Calu3 (cell line): ENCODE data around the gene PRF1. TPM values are rescaled to one million over a fixed set of nuclear protein-coding genes. Genes with fewer than 3 reads are reported as not detected.

Experiments used
- BruUV-seq: library from RNA; stranded (reverse); fragments of 400-500 nt; replicated peaks from 2 replicates; lab custom pipeline; 2021; lab: Mats Ljungman, UMichigan
- CTCF ChIA-PET: fragments of 300-600 bp; sonication (Branson Sonifier 250); formaldehyde crosslinking; loops from one replicate; lab custom pipeline; 2022; ENCODE audit warnings: antibody characterized with exemption; lab: Charles Lee
- DNase-seq: peaks from one replicate; pipeline ENCODE4 v3.0.0; 2022
- H3K27ac Mint-ChIP-seq: one replicate; pipeline ENCODE4 v1.8.0; 2022; ENCODE audit warnings: mixed read lengths; ENCODE audit not compliant: unreplicated experiment
- H3K27me3 Mint-ChIP-seq: one replicate; pipeline ENCODE4 v1.8.0; 2022; ENCODE audit warnings: mixed read lengths; ENCODE audit not compliant: unreplicated experiment
- H3K36me3 Mint-ChIP-seq: one replicate; pipeline ENCODE4 v1.8.0; 2022; ENCODE audit warnings: mild to moderate bottlenecking, moderate library complexity, mixed read lengths; ENCODE audit not compliant: insufficient read depth, unreplicated experiment
- H3K4me1 Mint-ChIP-seq: one replicate; pipeline ENCODE4 v1.8.0; 2022; ENCODE audit warnings: mild to moderate bottlenecking, low read depth, mixed read lengths; ENCODE audit not compliant: unreplicated experiment
- H3K4me3 Mint-ChIP-seq: one replicate; pipeline ENCODE4 v1.8.0; 2022; ENCODE audit warnings: mild to moderate bottlenecking, low read depth, moderate library complexity, mixed read lengths; ENCODE audit not compliant: unreplicated experiment
- H3K9me3 Mint-ChIP-seq: one replicate; pipeline ENCODE4 v1.8.0; 2022; ENCODE audit warnings: low read depth, mixed read lengths; ENCODE audit not compliant: unreplicated experiment
- intact Hi-C: fragments of 100-400 bp; cut with micrococcal nuclease; formaldehyde crosslinking; loops from one replicate; pipeline ENCODE4 v1.10.0; 2022; ENCODE audit not compliant: unreplicated experiment
- total RNA-seq: library from RNA; stranded (reverse); gene quantifications from 2 replicates; pipeline ENCODE4 v1.2.3, GENCODE V29; 2022
- TF ChIP-seq, protein P1 (sequence below): fragments of 200-600 bp; IDR thresholded peaks from one replicate; pipeline ENCODE4 v1.8.0; 2022; ENCODE audit warnings: antibody characterized with exemption; ENCODE audit not compliant: unreplicated experiment

Gene PRF1
- total RNA-seq, 1 experiment from 2014 or later = not detected

DNA sequence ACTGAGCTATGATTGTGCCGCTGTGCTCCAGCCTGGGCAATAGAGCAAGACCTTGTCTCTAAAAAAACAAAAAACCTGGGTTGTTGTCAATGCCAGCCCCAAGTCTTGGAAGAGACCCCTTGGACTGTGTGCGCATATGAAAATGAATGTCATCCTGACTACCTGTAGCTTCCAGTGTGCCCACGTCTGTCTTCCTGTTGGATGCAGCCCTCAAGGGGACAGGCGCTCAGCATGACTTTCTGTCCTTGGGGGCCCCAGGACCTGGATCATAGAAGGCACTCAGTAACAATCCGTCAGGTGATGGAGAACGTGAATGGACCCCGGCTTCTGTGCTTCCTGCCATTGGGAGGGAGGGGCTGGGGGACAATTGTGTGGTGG lies 9.0 kb downstream of the PRF1 start:
- CTCF ChIA-PET = interaction anchor here (0.9 kb wide), 1 partner anchor 10 kb away, joined by 3 read pairs; no protein-coding TSS in a partner anchor
- DNase-seq = no peak
- BruUV-seq = no TSS peak
- intact Hi-C loops = no loop called here
- peaks cover 77% of the 10 kb centered on the region for H3K27me3 Mint-ChIP-seq
- no peak overlapping the region for H3K27ac Mint-ChIP-seq
- no peak overlapping the region for H3K4me3 Mint-ChIP-seq
- H3K9me3 Mint-ChIP-seq = no peaks in the 10 kb centered on the region
- H3K36me3 Mint-ChIP-seq = no peaks in the 10 kb centered on the region
- no peaks in the 10 kb centered on the region for H3K4me1 Mint-ChIP-seq
- TF ChIP-seq, protein P1, sequence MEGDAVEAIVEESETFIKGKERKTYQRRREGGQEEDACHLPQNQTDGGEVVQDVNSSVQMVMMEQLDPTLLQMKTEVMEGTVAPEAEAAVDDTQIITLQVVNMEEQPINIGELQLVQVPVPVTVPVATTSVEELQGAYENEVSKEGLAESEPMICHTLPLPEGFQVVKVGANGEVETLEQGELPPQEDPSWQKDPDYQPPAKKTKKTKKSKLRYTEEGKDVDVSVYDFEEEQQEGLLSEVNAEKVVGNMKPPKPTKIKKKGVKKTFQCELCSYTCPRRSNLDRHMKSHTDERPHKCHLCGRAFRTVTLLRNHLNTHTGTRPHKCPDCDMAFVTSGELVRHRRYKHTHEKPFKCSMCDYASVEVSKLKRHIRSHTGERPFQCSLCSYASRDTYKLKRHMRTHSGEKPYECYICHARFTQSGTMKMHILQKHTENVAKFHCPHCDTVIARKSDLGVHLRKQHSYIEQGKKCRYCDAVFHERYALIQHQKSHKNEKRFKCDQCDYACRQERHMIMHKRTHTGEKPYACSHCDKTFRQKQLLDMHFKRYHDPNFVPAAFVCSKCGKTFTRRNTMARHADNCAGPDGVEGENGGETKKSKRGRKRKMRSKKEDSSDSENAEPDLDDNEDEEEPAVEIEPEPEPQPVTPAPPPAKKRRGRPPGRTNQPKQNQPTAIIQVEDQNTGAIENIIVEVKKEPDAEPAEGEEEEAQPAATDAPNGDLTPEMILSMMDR = no peak

DNA sequence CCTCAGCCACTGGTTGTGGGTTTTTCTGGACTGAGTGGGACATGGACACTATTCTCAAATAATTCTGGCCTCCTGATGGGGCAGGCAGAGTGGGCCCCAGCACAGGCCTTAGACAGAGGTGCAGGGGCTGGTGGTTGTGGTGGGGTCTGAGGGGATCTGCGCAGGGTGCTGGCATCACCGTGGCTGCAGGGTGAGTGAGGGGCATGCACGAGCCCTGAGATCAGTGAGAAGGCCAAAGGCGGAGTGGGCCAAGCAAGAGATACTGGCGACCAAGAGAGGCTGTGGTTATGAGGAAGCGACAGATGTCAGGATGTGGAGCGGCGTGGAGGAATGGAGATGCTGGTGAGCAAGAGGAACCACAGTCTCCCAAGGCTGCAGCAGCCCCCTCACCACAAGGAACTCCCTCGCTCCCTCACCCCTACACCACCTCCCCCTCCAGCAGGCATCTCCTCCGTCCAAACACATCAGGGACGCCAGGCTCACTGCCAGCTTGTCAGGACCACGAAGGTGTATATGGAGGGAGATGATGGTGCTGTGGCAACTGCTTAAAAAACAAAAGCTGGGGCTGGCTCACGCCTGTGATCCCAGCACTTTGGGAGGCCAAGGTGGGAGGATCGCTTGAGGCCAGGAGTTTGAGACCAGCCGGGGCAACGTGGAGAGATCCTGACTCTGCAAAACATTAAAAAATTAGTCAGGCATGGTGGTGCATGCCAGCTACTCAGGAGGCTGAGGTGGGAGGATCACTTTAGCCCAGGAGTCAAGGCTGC lies 9.6 kb downstream of the PRF1 start:
- BruUV-seq = no TSS peak
- intact Hi-C loops = no loop called here
- no peak overlapping the region for H3K4me3 Mint-ChIP-seq
- H3K27me3 Mint-ChIP-seq = peaks cover 83% of the 10 kb centered on the region
- no peak overlapping the region for H3K27ac Mint-ChIP-seq
- H3K4me1 Mint-ChIP-seq = no peaks in the 10 kb centered on the region
- TF ChIP-seq, protein P1 = no peak
- H3K36me3 Mint-ChIP-seq = no peaks in the 10 kb centered on the region
- no peak for DNase-seq
- no peaks in the 10 kb centered on the region for H3K9me3 Mint-ChIP-seq
- CTCF ChIA-PET = no interaction called here

GRCh38 chr10:70592186-70592735 lies 10.3 kb downstream of the PRF1 start:
- H3K4me1 Mint-ChIP-seq = no peaks in the 10 kb centered on the region
- no peaks in the 10 kb centered on the region for H3K9me3 Mint-ChIP-seq
- no TSS peak for BruUV-seq
- H3K4me3 Mint-ChIP-seq = no peak overlapping the region
- no peaks in the 10 kb centered on the region for H3K36me3 Mint-ChIP-seq
- H3K27me3 Mint-ChIP-seq = peaks cover 90% of the 10 kb centered on the region
- no peak for DNase-seq
- no peak overlapping the region for H3K27ac Mint-ChIP-seq
- TF ChIP-seq, protein P1 = no peak
- intact Hi-C loops = no loop called here
- CTCF ChIA-PET = interaction anchor here (1.4 kb wide), 1 partner anchor 33 kb away, joined by 5 read pairs; no protein-coding TSS in a partner anchor

DNA sequence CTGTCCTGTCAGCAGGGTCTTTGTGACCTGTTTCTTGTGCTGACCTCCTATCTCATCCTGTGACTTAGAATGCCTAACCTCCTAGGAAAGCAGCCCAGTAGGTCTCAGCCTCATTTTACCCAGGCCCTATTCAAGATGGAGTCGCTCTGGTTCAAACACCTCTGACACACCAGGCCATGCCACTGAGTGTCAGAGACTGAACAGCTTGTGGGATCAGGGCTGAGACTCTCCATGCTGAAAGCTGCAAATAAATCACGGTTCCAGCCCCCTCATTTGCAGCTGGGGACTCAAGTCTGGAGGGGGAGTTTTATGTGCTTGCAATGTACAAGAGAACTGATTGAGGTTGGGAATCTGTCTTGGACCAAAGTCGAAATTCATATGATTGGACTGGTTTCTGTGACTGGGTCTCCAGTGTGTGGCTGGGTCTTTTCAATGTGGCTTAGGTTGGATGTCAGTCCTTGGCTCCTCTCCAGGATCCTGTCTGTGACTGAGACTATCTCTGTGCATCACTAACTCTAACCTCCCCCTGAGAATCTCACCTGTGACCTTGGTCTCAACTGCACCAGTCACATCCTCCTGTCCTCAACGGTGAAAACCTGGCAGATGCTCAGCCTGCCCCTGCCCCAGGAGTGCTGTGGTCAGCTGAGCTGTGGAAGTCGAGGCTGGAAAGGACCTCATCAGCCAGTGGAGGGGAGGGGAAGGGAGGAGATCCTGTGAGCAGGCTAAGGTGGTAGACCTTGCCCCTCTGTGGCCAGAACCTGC lies 11.7 kb downstream of the PRF1 start:
- Mint-ChIP-seq H3K27ac (no peak overlapping the region), H3K27me3 (peaks cover 100% of the 10 kb centered on the region), H3K4me3 (no peak overlapping the region), H3K36me3 (no peaks in the 10 kb centered on the region), H3K9me3 (no peaks in the 10 kb centered on the region), H3K4me1 (no peaks in the 10 kb centered on the region)
- DNase-seq = no peak
- intact Hi-C loops = no loop called here
- BruUV-seq = no TSS peak
- CTCF ChIA-PET = interaction anchor here (1.4 kb wide), 1 partner anchor 31 kb away, joined by 5 read pairs; no protein-coding TSS in a partner anchor
- TF ChIP-seq, protein P1 = no peak
